HG03565 (cell line): ENCODE measurements around the gene ASIC4.

Source experiments
- ATAC-seq: cut with Tn5 transposase; IDR thresholded peaks from one replicate; pipeline ENCODE4 v1.9.1; 2021; ENCODE audit warnings: mild to moderate bottlenecking, moderate library complexity; ENCODE audit not compliant: unreplicated experiment

ASIC4 gene

GRCh38 chr2:219565130-219566080 is 51.1 kb downstream of the ASIC4 start:
- no peak for ATAC-seq

- ATAC-seq = no peak
Measured at GRCh38 chr2:219566640-219567039, 52.4 kb downstream of the ASIC4 start.

GRCh38 chr2:219567131-219567530 is 52.8 kb downstream of the ASIC4 start:
- no peak for ATAC-seq

- ATAC-seq = no peak
Measured at GRCh38 chr2:219567791-219568361, 53.6 kb downstream of the ASIC4 start.

- no peak for ATAC-seq
Measured at GRCh38 chr2:219569041-219569440, 54.8 kb downstream of the ASIC4 start.

GRCh38 chr2:219569635-219570034 is 55.4 kb downstream of the ASIC4 start:
- ATAC-seq = no peak

GRCh38 chr2:219570194-219570923 is 56.1 kb downstream of the ASIC4 start:
- no peak for ATAC-seq

GRCh38 chr2:219570924-219571310 is 56.6 kb downstream of the ASIC4 start:
- no peak for ATAC-seq

- ATAC-seq = no peak
Measured at GRCh38 chr2:219571311-219572236, 57.3 kb downstream of the ASIC4 start, which contains the start of gene OBSL1. Gene OBSL1 (minus strand): TSS chr2:219571539. CDS start chr2:219571232, 307 bp downstream.

- ATAC-seq = no peak
Measured at GRCh38 chr2:219572237-219573001, 58.1 kb downstream of the ASIC4 start, which contains the start of gene INHA. Gene INHA (plus strand): TSS chr2:219572310. CDS start chr2:219572375, 65 bp downstream.

GRCh38 chr2:219573166-219573565 is 58.9 kb downstream of the ASIC4 start:
- ATAC-seq = no peak

GRCh38 chr2:219574484-219575311 is 60.4 kb downstream of the ASIC4 start:
- no peak for ATAC-seq

- no peak for ATAC-seq
Measured at GRCh38 chr2:219575566-219576504, 61.6 kb downstream of the ASIC4 start.

- no peak for ATAC-seq
Measured at GRCh38 chr2:219576505-219577388, 62.5 kb downstream of the ASIC4 start.

- ATAC-seq = no peak
Measured at GRCh38 chr2:219578811-219579613, 64.7 kb downstream of the ASIC4 start.

GRCh38 chr2:219581346-219581745 is 67.1 kb downstream of the ASIC4 start:
- ATAC-seq = no peak
